Thyroid gland (tissue), 4 donors: ENCODE results near the gene ENOX2.

Source experiments
- POLR2A ChIP-seq, 2 donors: fragments of 450-650 bp; IDR thresholded peaks; one replicate each; pipeline ENCODE4 v1.6.1; 2017; ENCODE audit warnings: antibody characterized with exemption in 2 of 2, mild to moderate bottlenecking in 2 of 2, moderate library complexity in 1 of 2
- TF ChIP-seq, protein P1 (sequence below), 6 experiments: fragments of 200-600 bp in 3 of 6; fragments of 450-650 bp in 3 of 6; sonication (generic) in 3 of 6; IDR thresholded peaks; one replicate each; pipeline ENCODE4 v1.5.1; 2016 to 2019; ENCODE audit warnings: antibody characterized with exemption in 6 of 6, mild to moderate bottlenecking in 2 of 6, inconsistent platforms in 1 of 6, moderate library complexity in 1 of 6

GRCh38 chrX:130756233-130756632 lies 146.8 kb downstream of the ENOX2 start:
- TF ChIP-seq, protein P1, sequence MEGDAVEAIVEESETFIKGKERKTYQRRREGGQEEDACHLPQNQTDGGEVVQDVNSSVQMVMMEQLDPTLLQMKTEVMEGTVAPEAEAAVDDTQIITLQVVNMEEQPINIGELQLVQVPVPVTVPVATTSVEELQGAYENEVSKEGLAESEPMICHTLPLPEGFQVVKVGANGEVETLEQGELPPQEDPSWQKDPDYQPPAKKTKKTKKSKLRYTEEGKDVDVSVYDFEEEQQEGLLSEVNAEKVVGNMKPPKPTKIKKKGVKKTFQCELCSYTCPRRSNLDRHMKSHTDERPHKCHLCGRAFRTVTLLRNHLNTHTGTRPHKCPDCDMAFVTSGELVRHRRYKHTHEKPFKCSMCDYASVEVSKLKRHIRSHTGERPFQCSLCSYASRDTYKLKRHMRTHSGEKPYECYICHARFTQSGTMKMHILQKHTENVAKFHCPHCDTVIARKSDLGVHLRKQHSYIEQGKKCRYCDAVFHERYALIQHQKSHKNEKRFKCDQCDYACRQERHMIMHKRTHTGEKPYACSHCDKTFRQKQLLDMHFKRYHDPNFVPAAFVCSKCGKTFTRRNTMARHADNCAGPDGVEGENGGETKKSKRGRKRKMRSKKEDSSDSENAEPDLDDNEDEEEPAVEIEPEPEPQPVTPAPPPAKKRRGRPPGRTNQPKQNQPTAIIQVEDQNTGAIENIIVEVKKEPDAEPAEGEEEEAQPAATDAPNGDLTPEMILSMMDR (IDR thresholded peaks at IDR 0.05), result no peak
- TF ChIP-seq POLR2A (IDR thresholded peaks at IDR 0.05), result no peak
